LoVo (cell line): ENCODE measurements around the gene TMEM88.

Source experiments
- DNase-seq: peaks from one replicate; pipeline ENCODE4 v3.0.0-alpha.2; 2016; ENCODE audit warnings: low spot score

TMEM88 gene

GRCh38 chr17:7884581-7885366, 29.9 kb downstream of the TMEM88 start:
- DNase-seq = peak; percentile 18

GRCh38 chr17:7885367-7886226, 30.7 kb downstream of the TMEM88 start:
- peak; percentile 18 for DNase-seq

- DNase-seq = no peak
These were observed 31.6 kb downstream of the TMEM88 start for GRCh38 chr17:7886227-7887037.

- no peak for DNase-seq
These were observed 32.2 kb downstream of the TMEM88 start for GRCh38 chr17:7887038-7887481.

GRCh38 chr17:7887482-7888183, 32.8 kb downstream of the TMEM88 start:
- peak; percentile 93 for DNase-seq

GRCh38 chr17:7888184-7888920, 33.5 kb downstream of the TMEM88 start, which contains the start of gene CHD3:
Gene CHD3 (plus strand): TSS chr17:7888789. CDS start chr17:7889001, 212 bp downstream.
- DNase-seq = peak; percentile 9

GRCh38 chr17:7889166-7889955, 34.5 kb downstream of the TMEM88 start:
- peak; percentile 78 for DNase-seq

- DNase-seq = no peak
These were observed 38.5 kb downstream of the TMEM88 start for GRCh38 chr17:7893187-7893880.

- DNase-seq = no peak
These were observed 39.4 kb downstream of the TMEM88 start for GRCh38 chr17:7894226-7894625.

GRCh38 chr17:7894866-7895265, 40.0 kb downstream of the TMEM88 start:
- DNase-seq = no peak

GRCh38 chr17:7897090-7897489, 42.2 kb downstream of the TMEM88 start:
- DNase-seq = no peak

- no peak for DNase-seq
These were observed 42.9 kb downstream of the TMEM88 start for GRCh38 chr17:7897773-7898172.

- DNase-seq = no peak
These were observed 48.6 kb downstream of the TMEM88 start for GRCh38 chr17:7903154-7904103.
